Measurements from ENCODE around the gene FHOD1.

Gene FHOD1

GRCh38 chr16:67209565-67209964 lies 37.7 kb downstream of the FHOD1 start:
- DNase-seq (ENCODE audit: extremely low read depth, low read depth): no peak
- TF ChIP-seq CTCF (IDR thresholded peaks at IDR 0.05; ENCODE audit: low read depth, low read length): no peak

GRCh38 chr16:67208154-67208896 lies 39.0 kb downstream of the FHOD1 start:
- DNase-seq (ENCODE audit: extremely low read depth, low read depth): no peak
- TF ChIP-seq CTCF (IDR thresholded peaks at IDR 0.05; ENCODE audit: low read depth, low read length): no peak

GRCh38 chr16:67207249-67208091 lies 39.8 kb downstream of the FHOD1 start:
- DNase-seq (ENCODE audit: extremely low read depth, low read depth): no peak
- TF ChIP-seq CTCF (IDR thresholded peaks at IDR 0.05; ENCODE audit: low read depth, low read length): no peak

GRCh38 chr16:67206838-67207248 lies 40.4 kb downstream of the FHOD1 start:
- DNase-seq (ENCODE audit: extremely low read depth, low read depth): no peak
- no peak for TF ChIP-seq CTCF (IDR thresholded peaks at IDR 0.05; ENCODE audit: low read depth, low read length)

- no peak for TF ChIP-seq CTCF (IDR thresholded peaks at IDR 0.05; ENCODE audit: low read depth, low read length)
These were observed 41.0 kb downstream of the FHOD1 start for GRCh38 chr16:67206129-67206837.

GRCh38 chr16:67204076-67204475 lies 43.2 kb downstream of the FHOD1 start:
- no peak for DNase-seq (ENCODE audit: extremely low read depth, low read depth)
- TF ChIP-seq CTCF (IDR thresholded peaks at IDR 0.05; ENCODE audit: low read depth, low read length): no peak

More at GRCh38 chr16:67206129-67206837, 41.0 kb downstream of the FHOD1 start:
- no peak for DNase-seq (ENCODE audit: extremely low read depth, low read depth)
